Naive thymus-derived CD4-positive, alpha-beta T cell (primary cell): ENCODE results near the gene KAZN. TPM values are rescaled to one million over a fixed set of nuclear protein-coding genes. Genes with fewer than 3 reads are reported as not detected.
A peak's percentile ranks its signal among the peaks of the same experiment; 100 is the strongest.

Experiments
- ATAC-seq: fragments of 150-1000 bp; cut with Tn5 transposase; 2 replicates; pipeline ENCODE4 v1.10.0; 2021; ENCODE audit warnings: mild to moderate bottlenecking, moderate library complexity
- CTCF ChIA-PET: fragments of 350-600 bp; sonication (Branson Sonifier 250); formaldehyde crosslinking; loops from one replicate; lab custom pipeline; 2021; ENCODE audit warnings: antibody characterized with exemption; lab: Charles Lee
- POLR2A ChIA-PET: fragments of 350-600 bp; sonication (Branson Sonifier 250); formaldehyde crosslinking; loops from one replicate; lab custom pipeline; 2021; ENCODE audit warnings: antibody characterized with exemption, inconsistent platforms; lab: Charles Lee
- DNase-seq, 9 donors: peaks; one replicate each; pipeline versions ENCODE4 v3.0.0 to v3.0.0-alpha.2; 2020 to 2022; ENCODE audit warnings: mixed read lengths in 1 of 9
- H3K27ac ChIP-seq: one replicate; pipeline ENCODE4 v1.7.0; 2013; ENCODE audit warnings: mild to moderate bottlenecking, low read depth, low read length, moderate library complexity
- H3K27me3 ChIP-seq, 2 donors: one replicate each; pipeline ENCODE4 v1.7.0; 2013; ENCODE audit warnings: low read length in 2 of 2, mild to moderate bottlenecking in 2 of 2, moderate library complexity in 2 of 2; ENCODE audit not compliant: control insufficient read depth in 2 of 2, insufficient read depth in 2 of 2
- H3K36me3 ChIP-seq, 3 experiments: 1 replicate in 2 of 3; 2 replicates in 1 of 3; pipeline ENCODE4 v1.7.0; 2013; ENCODE audit warnings: low read length in 3 of 3, mild to moderate bottlenecking in 3 of 3, moderate library complexity in 1 of 3; ENCODE audit not compliant: insufficient read depth in 3 of 3, control insufficient read depth in 2 of 3
- H3K4me1 ChIP-seq, 2 donors: one replicate each; pipeline ENCODE4 v1.7.0; 2013; ENCODE audit warnings: low read length in 2 of 2, mild to moderate bottlenecking in 2 of 2, moderate library complexity in 1 of 2; ENCODE audit not compliant: control insufficient read depth in 2 of 2, insufficient read depth in 2 of 2
- H3K4me3 ChIP-seq: 2 replicates; pipeline ENCODE4 v1.7.0; 2013; ENCODE audit warnings: mild to moderate bottlenecking, low read length
- H3K9me3 ChIP-seq, 3 experiments: 1 replicate in 2 of 3; 2 replicates in 1 of 3; pipeline ENCODE4 v1.7.0; 2013; ENCODE audit warnings: low read length in 3 of 3; ENCODE audit not compliant: control insufficient read depth in 2 of 3
- H3K27ac Mint-ChIP-seq, 9 donors: one replicate each; pipeline ENCODE4 v1.8.0; 2020 to 2022; ENCODE audit warnings: mixed read lengths in 9 of 9, mild to moderate bottlenecking in 8 of 9, moderate library complexity in 5 of 9, inconsistent platforms in 2 of 9
- H3K27me3 Mint-ChIP-seq, 5 donors: one replicate each; pipeline ENCODE4 v1.8.0; 2021 to 2022; ENCODE audit warnings: mixed read lengths in 5 of 5, mild to moderate bottlenecking in 1 of 5
- H3K36me3 Mint-ChIP-seq, 5 donors: one replicate each; pipeline ENCODE4 v1.8.0; 2020 to 2022; ENCODE audit warnings: mixed read lengths in 5 of 5, mild to moderate bottlenecking in 3 of 5, inconsistent platforms in 1 of 5
- H3K4me1 Mint-ChIP-seq, 7 donors: one replicate each; pipeline ENCODE4 v1.8.0; 2020 to 2022; ENCODE audit warnings: mixed read lengths in 7 of 7, mild to moderate bottlenecking in 3 of 7, inconsistent platforms in 1 of 7
- H3K4me3 Mint-ChIP-seq, 10 donors: one replicate each; pipeline ENCODE4 v1.8.0; 2020 to 2022; ENCODE audit warnings: mild to moderate bottlenecking in 10 of 10, mixed read lengths in 10 of 10, moderate library complexity in 6 of 10, inconsistent platforms in 2 of 10
- H3K9me3 Mint-ChIP-seq, 11 donors: one replicate each; pipeline ENCODE4 v1.8.0; 2020 to 2022; ENCODE audit warnings: mixed read lengths in 11 of 11, mild to moderate bottlenecking in 4 of 11, inconsistent platforms in 1 of 11, moderate library complexity in 1 of 11
- intact Hi-C, 2 donors: fragments of 100-400 bp; cut with micrococcal nuclease; formaldehyde crosslinking; loops; one replicate each; pipeline ENCODE4 v1.15.1; 2023
- polyA plus RNA-seq, 2 donors: library from polyadenylated mRNA; unstranded; fragments of 300-500 nt; fragmentation: Illumina TruSeq; gene quantifications; one replicate each; pipeline ENCODE4 v1.2.3, GENCODE V29; 2021
- total RNA-seq, 6 experiments: library from RNA in 5 of 6; stranded (reverse) in 5 of 6; gene quantifications; 1 replicate in 5 of 6; 2 replicates in 1 of 6; pipeline ENCODE4 v1.2.3 and lab custom pipeline; 2021 to 2026

Gene KAZN
- total and polyA plus RNA-seq, 7 experiments from 2014 or later: 0.08 to 0.87 (median 0.30) TPM

GRCh38 chr1:14889825-14890440, 291.4 kb downstream of the KAZN start:
- Mint-ChIP-seq H3K4me3 (no peak overlapping the region), H3K9me3 (no peaks in the 10 kb centered on the region), H3K27ac (no peak overlapping the region), H3K36me3 (no peaks in the 10 kb centered on the region), H3K4me1 (peaks cover 0 to 3% (median 0%) of the 10 kb centered on the region in 7 donors), H3K27me3 (peaks cover 0 to 14% (median 8%) of the 10 kb centered on the region in 5 donors)
- H3K36me3 ChIP-seq: no peaks in the 10 kb centered on the region
- no peak for DNase-seq
- CTCF ChIA-PET: no interaction called here
- no peaks in the 10 kb centered on the region for H3K9me3 ChIP-seq
- ATAC-seq: no peak
- no peaks in the 10 kb centered on the region for H3K27me3 ChIP-seq
- POLR2A ChIA-PET: no interaction called here
- H3K4me1 ChIP-seq: no peaks in the 10 kb centered on the region
- intact Hi-C loops: no loop called here
- no peak overlapping the region for H3K4me3 ChIP-seq
- H3K27ac ChIP-seq: no peak overlapping the region

- ChIA-PET POLR2A (no interaction called here), CTCF (no interaction called here)
- DNase-seq (no peak), ATAC-seq (no peak)
- H3K36me3 ChIP-seq: no peaks in the 10 kb centered on the region
- H3K4me3 ChIP-seq: no peak overlapping the region
- no peaks in the 10 kb centered on the region for H3K4me1 Mint-ChIP-seq
- H3K27me3 ChIP-seq: no peaks in the 10 kb centered on the region
- H3K9me3 ChIP-seq: no peaks in the 10 kb centered on the region
- H3K9me3 Mint-ChIP-seq: peaks cover 0 to 3% (median 0%) of the 10 kb centered on the region in 11 donors
- H3K27ac Mint-ChIP-seq: peak overlapping the region in 1 of 9 donors; percentile 31
- no peak overlapping the region for H3K27ac ChIP-seq
- no peaks in the 10 kb centered on the region for H3K36me3 Mint-ChIP-seq
- no peak overlapping the region for H3K4me3 Mint-ChIP-seq
- H3K4me1 ChIP-seq: no peaks in the 10 kb centered on the region
- H3K27me3 Mint-ChIP-seq: peaks cover 0 to 21% (median 8%) of the 10 kb centered on the region in 5 donors
- intact Hi-C loops: no loop called here
These were observed 293.5 kb downstream of the KAZN start for GRCh38 chr1:14891991-14892390.

- H3K36me3 Mint-ChIP-seq: no peaks in the 10 kb centered on the region
- intact Hi-C loops: no loop called here
- H3K4me1 Mint-ChIP-seq: no peaks in the 10 kb centered on the region
- Histone ChIP-seq H3K4me1 (no peaks in the 10 kb centered on the region), H3K4me3 (no peak overlapping the region), H3K9me3 (no peaks in the 10 kb centered on the region), H3K36me3 (no peaks in the 10 kb centered on the region), H3K27ac (no peak overlapping the region), H3K27me3 (no peaks in the 10 kb centered on the region)
- ATAC-seq (no peak), DNase-seq (no peak)
- ChIA-PET POLR2A (no interaction called here), CTCF (no interaction called here)
- H3K9me3 Mint-ChIP-seq: peaks cover 0 to 3% (median 0%) of the 10 kb centered on the region in 11 donors
- H3K27me3 Mint-ChIP-seq: peaks cover 0 to 22% (median 12%) of the 10 kb centered on the region in 5 donors
- H3K4me3 Mint-ChIP-seq: no peak overlapping the region
- no peak overlapping the region for H3K27ac Mint-ChIP-seq
These were observed 296.5 kb downstream of the KAZN start for GRCh38 chr1:14894811-14895560.

- H3K4me1 ChIP-seq: no peaks in the 10 kb centered on the region
- ATAC-seq (no peak), DNase-seq (no peak)
- no peaks in the 10 kb centered on the region for H3K27me3 ChIP-seq
- Mint-ChIP-seq H3K36me3 (no peaks in the 10 kb centered on the region), H3K27ac (no peak overlapping the region), H3K4me3 (no peak overlapping the region), H3K4me1 (no peaks in the 10 kb centered on the region), H3K27me3 (peaks cover 0 to 22% (median 13%) of the 10 kb centered on the region in 5 donors), H3K9me3 (peaks cover 0 to 3% (median 0%) of the 10 kb centered on the region in 11 donors)
- H3K27ac ChIP-seq: no peak overlapping the region
- H3K4me3 ChIP-seq: no peak overlapping the region
- ChIA-PET POLR2A (no interaction called here), CTCF (no interaction called here)
- no peaks in the 10 kb centered on the region for H3K9me3 ChIP-seq
- intact Hi-C loops: no loop called here
- H3K36me3 ChIP-seq: no peaks in the 10 kb centered on the region
These were observed 297.2 kb downstream of the KAZN start for GRCh38 chr1:14895727-14896126.

GRCh38 chr1:14896381-14897079, 298.0 kb downstream of the KAZN start:
- Mint-ChIP-seq H3K36me3 (no peaks in the 10 kb centered on the region), H3K27ac (no peak overlapping the region), H3K4me3 (no peak overlapping the region), H3K4me1 (no peaks in the 10 kb centered on the region), H3K9me3 (peaks cover 0 to 3% (median 0%) of the 10 kb centered on the region in 11 donors), H3K27me3 (peaks cover 0 to 28% (median 10%) of the 10 kb centered on the region in 5 donors)
- H3K36me3 ChIP-seq: no peaks in the 10 kb centered on the region
- H3K27me3 ChIP-seq: no peaks in the 10 kb centered on the region
- CTCF ChIA-PET: no interaction called here
- H3K27ac ChIP-seq: no peak overlapping the region
- no peak for DNase-seq
- H3K4me1 ChIP-seq: no peaks in the 10 kb centered on the region
- POLR2A ChIA-PET: no interaction called here
- no peak for ATAC-seq
- no peaks in the 10 kb centered on the region for H3K9me3 ChIP-seq
- no peak overlapping the region for H3K4me3 ChIP-seq
- intact Hi-C loops: no loop called here

- POLR2A ChIA-PET: no interaction called here
- Histone ChIP-seq H3K36me3 (no peaks in the 10 kb centered on the region), H3K4me1 (no peaks in the 10 kb centered on the region), H3K9me3 (no peaks in the 10 kb centered on the region), H3K4me3 (no peak overlapping the region), H3K27me3 (no peaks in the 10 kb centered on the region), H3K27ac (no peak overlapping the region)
- H3K27ac Mint-ChIP-seq: no peak overlapping the region
- CTCF ChIA-PET: no interaction called here
- H3K27me3 Mint-ChIP-seq: peaks cover 0 to 27% (median 8%) of the 10 kb centered on the region in 5 donors
- ATAC-seq (no peak), DNase-seq (no peak)
- intact Hi-C loops: no loop called here
- no peaks in the 10 kb centered on the region for H3K4me1 Mint-ChIP-seq
- peaks cover 0 to 3% (median 0%) of the 10 kb centered on the region in 11 donors for H3K9me3 Mint-ChIP-seq
- H3K4me3 Mint-ChIP-seq: no peak overlapping the region
- no peaks in the 10 kb centered on the region for H3K36me3 Mint-ChIP-seq
These were observed 298.6 kb downstream of the KAZN start for GRCh38 chr1:14897080-14897449.
